Activated T-helper 1 cell treated with anti-CD3 and anti-CD28 coated beads, Interleukin-2, amount 50 U/mL, for 16 hours (primary cell): ENCODE data around the gene CEP44.
"Not testable (repeated sequence)": the region's sequence is repeated elsewhere in the genome, so short reads cannot be mapped to it uniquely, and the experiment has no call there.

Experiments
- DNase-seq, 2 donors: peaks; one replicate each; pipeline ENCODE4 v3.0.0-alpha.2; 2020; ENCODE audit warnings: low read depth in 1 of 2, low spot score in 1 of 2

Gene CEP44, protein sequence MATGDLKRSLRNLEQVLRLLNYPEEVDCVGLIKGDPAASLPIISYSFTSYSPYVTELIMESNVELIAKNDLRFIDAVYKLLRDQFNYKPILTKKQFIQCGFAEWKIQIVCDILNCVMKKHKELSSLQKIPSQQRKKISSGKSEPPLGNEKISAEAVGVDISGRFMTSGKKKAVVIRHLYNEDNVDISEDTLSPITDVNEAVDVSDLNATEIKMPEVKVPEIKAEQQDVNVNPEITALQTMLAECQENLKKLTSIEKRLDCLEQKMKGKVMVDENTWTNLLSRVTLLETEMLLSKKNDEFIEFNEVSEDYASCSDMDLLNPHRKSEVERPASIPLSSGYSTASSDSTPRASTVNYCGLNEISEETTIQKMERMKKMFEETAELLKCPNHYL

DNA sequence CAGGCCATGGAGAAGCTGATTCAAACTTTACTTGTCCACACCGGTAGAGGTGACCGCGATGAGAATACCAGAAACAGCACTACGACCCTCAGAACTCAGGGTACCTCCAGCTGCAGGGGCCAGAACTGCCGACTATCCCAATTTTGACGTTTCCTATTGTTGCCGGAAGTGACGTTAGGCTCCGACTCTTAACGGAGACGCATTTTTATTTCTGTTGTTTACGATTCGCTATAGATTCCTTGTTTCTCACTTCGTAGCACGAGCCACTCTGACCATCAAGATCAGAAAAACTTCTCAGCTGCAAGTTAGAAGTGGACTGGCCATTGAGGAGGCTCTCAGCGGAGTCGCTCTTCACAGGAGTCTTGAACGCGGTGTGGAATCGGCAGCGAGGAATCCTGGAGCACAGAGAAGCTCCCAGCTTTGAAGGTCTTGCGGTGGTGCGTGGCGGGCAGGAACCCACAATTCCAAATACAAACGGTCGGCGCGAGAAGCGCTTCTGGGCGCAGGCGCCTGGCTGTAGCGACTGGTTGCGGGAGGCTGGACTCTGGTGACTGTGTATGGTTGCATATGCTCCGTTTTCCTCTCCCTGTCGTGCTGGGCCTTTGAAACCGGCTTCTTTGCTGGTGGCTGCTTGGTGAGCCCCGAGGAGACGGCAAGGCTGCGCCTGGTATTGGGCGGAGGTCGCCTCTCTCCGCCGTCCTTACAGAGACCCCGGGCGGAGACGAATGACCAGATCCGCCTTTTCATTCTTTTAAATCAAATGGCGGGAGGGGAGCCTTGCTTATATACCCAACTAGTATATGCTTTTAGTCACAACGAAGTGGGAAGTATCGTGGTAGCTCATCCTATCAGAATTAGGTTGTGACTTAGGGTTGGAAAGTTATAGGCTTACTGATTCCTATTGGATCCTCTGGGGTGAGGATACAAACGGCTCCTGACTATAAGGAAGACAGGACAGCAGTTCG is at the start of gene CEP44, which contains the start of gene FBXO8:
CEP44 (plus strand) TSS at position 405 of the 965 bp plus-strand sequence. CDS start 15,211 bp downstream, outside the sequence.
FBXO8 (minus strand) TSS at position 161 of the 965 bp plus-strand sequence. CDS start 20,575 bp downstream, outside the sequence.
- DNase-seq = peak; percentile 46 to 49

- DNase-seq = no peak
These were observed 47.4 kb upstream of the CEP44 start for GRCh38 chr4:174236359-174236758.

- DNase-seq = no peak
These were observed 42.5 kb upstream of the CEP44 start for GRCh38 chr4:174241162-174241561.

DNA sequence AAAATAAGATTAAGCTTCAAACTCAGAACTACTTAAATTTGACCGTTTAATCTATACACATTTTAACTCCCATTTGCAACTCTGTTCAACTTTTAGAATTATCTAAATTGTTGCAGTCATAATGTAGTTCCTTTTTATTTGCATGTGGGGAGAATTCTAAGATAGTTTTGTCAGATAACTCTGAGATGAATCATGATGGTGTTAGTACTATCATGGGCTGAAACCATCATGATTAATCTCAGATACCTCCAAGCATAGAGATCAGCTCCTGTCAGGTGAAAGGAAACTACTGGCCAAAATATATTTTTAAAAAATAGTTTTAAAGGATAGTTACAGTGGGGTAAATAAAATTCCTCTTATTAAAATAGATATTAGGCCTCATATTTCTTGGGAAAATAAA is 39.3 kb upstream of the CEP44 start:
- no peak for DNase-seq

DNA sequence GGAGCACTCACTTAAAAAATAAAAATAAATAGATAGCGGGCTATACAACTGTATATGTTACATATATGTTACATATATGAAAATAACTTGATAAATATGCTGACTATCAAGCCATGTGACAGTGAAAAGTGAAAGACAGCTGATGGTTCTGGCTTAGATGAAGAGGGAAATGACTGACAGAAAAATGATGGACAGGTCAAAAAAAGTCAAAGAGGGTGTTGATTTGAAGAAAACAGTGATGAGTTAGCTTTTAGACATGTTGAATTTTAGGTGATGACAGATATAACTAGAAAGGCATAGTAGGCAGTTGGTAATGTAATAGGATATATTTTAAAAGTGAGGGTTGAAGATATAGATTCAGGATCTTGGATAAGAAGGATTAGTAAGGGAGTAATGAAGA is 38.0 kb upstream of the CEP44 start:
- DNase-seq = no peak

GRCh38 chr4:174248407-174248806 is 35.3 kb upstream of the CEP44 start:
- no peak for DNase-seq

DNA sequence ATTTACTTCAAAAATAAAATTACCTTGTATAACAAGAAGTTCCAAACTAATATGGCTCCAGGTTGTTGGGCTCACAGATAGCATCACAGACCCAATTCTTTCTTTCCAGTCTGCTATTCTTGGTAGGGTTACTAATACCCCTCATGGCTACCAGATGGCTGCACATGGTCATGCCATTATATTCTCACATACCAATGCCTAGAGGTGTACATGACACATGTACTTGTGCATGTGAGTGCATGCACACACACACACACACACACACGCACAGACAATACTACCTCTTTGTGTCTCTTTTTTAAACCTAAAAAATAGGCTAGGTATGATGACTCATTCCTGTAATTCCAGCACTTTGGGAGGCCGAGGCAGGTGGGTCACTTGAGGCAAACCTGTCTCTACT is 31.3 kb upstream of the CEP44 start:
- DNase-seq = no peak

DNA sequence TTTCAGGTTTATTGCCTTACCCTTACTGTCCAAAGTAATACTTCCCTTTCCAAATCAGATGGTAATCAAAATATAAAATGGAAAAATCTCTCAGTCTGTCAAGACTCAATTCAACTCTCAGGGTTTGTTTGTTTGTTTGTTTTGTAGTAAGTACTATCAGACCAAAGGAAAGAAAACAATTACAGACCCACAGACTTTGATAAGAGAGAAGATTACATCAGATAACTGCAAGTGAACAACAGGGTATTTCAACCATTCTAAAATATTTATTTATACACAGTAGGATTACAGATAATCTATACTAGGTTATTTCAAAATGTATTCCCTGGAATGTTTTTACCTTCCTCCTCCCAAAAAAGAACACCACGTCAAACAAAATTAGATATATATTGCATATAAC is 29.1 kb upstream of the CEP44 start:
- DNase-seq = no peak

DNA sequence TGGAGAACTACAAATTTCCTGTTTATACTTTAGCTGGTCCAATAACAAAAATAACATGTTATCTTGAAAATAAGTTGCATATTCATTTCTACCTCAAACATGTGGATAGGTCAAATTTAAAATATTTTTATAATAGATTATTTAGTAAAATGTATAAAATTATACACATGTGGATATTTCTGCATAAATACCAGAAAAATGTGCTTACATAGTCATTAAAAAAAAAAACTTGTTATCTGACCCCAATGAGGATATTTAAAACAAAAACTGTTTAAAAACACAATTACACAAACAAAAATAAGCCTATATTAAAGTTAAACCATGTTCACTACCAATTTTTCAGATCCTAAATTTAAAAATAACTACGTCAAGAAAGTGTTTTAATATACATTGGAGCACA is 28.3 kb upstream of the CEP44 start:
- no peak for DNase-seq

DNA sequence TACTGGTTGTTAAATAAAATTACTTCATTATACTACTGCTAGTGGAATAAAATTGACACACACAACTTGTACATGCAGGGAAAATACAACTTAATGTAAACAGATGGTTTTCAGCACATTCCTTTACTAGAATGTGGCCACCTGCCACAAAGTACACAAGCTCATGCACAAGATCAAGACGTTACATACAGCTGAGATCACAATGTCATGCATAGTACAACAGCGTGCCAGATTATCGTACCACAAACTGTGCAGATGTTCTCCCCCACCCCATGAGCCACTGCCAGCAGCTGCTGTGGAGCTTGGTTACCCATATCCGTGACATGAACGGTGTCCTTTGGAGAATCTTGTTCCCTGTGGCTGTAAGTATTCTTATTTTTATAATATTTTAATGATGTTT is 27.9 kb upstream of the CEP44 start:
- DNase-seq = no peak

DNA sequence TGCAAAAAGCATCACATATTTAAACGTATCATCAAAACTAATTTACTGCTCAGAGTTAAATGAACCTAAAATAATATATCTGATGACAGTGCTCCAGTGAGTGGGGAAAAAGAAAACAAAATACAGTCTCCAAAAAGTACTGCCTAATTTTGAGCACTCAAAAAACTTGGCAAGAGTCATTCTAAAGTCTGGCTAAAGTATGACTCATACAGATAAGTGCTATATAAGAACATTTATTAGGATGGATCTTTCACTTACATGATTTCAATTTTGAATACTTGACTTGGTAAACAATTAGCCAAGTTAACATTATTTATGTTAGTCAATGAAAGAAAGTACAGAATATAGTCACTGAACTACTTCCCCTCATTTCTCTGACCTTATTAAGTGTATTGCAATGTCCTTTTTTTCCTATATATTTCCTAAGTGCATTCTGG is 27.4 kb upstream of the CEP44 start:
- no peak for DNase-seq

- DNase-seq = no peak
These were observed 24.1 kb upstream of the CEP44 start for GRCh38 chr4:174259580-174259979.

GRCh38 chr4:174260099-174260498 is 23.6 kb upstream of the CEP44 start:
- DNase-seq = no peak

GRCh38 chr4:174261432-174261831 is 22.3 kb upstream of the CEP44 start:
- not testable (repeated sequence) for DNase-seq

- DNase-seq = no peak
These were observed 20.9 kb upstream of the CEP44 start for GRCh38 chr4:174262624-174263444.

GRCh38 chr4:174263445-174263736 is 20.3 kb upstream of the CEP44 start:
- no peak for DNase-seq

GRCh38 chr4:174265916-174266315 is 17.8 kb upstream of the CEP44 start:
- DNase-seq = no peak

- no peak for DNase-seq
These were observed 17.3 kb upstream of the CEP44 start for GRCh38 chr4:174266416-174266815.

DNA sequence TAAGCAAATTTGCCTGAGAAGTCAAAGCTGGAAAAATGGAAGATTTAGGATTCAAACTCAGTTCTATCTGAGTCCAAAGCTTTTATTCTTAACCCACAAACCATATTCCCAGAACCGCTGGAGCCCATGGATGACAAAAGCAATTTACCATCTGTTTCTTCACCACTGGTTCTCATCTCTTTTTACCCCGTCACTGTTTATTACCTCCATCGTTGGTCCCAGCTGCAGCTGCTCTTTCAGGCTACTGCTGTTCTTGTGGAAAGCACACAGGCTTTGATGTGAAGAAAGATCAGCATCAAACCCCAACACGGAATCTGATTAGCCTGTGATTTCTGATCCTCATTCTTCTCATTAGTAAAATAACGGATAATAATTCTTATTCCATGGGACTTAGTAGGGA is 9.8 kb upstream of the CEP44 start:
- DNase-seq = no peak

- no peak for DNase-seq
These were observed 9.3 kb upstream of the CEP44 start for GRCh38 chr4:174274436-174274835.

GRCh38 chr4:174275101-174275500 is 8.6 kb upstream of the CEP44 start:
- DNase-seq = no peak
